AG09309 (cell line): ENCODE results near the gene FXYD7.
"Not testable (repeated sequence)": the region's sequence is repeated elsewhere in the genome, so short reads cannot be mapped to it uniquely, and the experiment has no call there.

Experiments
- DNase-seq: peaks from one replicate; pipeline ENCODE4 v3.0.0-alpha.2; 2010; ENCODE audit warnings: low read depth
- H3K4me3 ChIP-seq: 2 replicates; pipeline ENCODE4 v1.5.1; 2011; ENCODE audit warnings: mild to moderate bottlenecking, low read depth, low read length, moderate library complexity; ENCODE audit not compliant: control insufficient read depth
- TF ChIP-seq, protein P1 (sequence below): IDR thresholded peaks from 2 replicates; pipeline ENCODE4 v1.5.1; 2011; ENCODE audit warnings: mild to moderate bottlenecking, low read depth, low read length, inconsistent platforms; ENCODE audit not compliant: insufficient read depth, control insufficient read depth; ENCODE audit errors: missing control alignments

FXYD7 gene

DNA sequence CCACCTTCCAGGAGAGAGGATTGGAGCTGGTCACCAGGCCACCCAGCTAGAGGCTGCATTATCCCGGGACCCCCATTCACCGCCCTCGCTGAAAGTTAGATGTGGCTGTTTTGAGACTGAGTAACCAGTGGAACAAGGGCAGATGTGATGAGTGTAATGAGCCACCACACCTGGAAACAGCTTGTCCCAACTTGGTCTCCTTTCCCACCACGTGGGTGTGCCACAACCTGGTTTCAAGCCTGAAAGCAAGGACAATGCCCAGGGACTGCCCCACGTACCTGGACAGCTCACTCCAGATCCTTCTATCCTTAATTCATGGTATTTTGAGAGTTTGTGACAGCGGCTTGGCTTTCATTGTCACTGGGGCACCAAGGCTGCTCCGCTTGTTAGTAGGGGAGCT, 15.2 kb upstream of the FXYD7 start:
- no peak overlapping the region for H3K4me3 ChIP-seq
- no peak for DNase-seq
- TF ChIP-seq, protein P1, sequence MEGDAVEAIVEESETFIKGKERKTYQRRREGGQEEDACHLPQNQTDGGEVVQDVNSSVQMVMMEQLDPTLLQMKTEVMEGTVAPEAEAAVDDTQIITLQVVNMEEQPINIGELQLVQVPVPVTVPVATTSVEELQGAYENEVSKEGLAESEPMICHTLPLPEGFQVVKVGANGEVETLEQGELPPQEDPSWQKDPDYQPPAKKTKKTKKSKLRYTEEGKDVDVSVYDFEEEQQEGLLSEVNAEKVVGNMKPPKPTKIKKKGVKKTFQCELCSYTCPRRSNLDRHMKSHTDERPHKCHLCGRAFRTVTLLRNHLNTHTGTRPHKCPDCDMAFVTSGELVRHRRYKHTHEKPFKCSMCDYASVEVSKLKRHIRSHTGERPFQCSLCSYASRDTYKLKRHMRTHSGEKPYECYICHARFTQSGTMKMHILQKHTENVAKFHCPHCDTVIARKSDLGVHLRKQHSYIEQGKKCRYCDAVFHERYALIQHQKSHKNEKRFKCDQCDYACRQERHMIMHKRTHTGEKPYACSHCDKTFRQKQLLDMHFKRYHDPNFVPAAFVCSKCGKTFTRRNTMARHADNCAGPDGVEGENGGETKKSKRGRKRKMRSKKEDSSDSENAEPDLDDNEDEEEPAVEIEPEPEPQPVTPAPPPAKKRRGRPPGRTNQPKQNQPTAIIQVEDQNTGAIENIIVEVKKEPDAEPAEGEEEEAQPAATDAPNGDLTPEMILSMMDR = no peak

DNA sequence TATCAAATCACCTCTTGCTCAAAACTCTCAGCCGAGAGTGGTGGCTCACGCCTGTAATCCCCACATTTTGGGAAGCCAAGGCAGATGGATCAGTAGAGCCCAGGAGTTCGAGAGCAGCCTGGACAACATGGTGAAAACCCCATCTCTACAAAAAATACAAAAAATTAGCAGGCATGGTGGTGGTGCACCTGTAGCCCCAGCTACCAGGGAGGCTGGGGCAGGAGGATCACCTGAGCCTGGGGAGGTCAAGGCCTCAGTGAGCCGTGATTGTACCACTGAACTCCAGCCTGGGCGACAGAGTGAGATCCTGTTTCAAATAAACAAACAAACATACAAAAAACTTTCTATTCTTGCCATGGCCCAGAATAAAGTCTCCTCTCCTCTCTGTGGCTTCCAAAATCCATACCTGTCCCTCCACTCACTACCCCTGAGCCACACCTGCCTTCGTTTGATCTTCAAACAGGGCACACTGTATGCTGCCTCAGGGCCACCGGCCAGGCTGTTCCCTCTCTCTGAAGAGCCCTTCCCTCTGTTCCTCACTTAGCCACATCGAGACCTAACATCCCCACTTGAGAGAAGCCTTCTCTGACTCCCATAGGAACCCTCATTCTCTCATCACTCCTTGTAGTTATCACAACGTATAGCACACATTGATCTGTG, 14.5 kb upstream of the FXYD7 start:
- TF ChIP-seq, protein P1 = no peak
- H3K4me3 ChIP-seq = no peak overlapping the region
- DNase-seq = no peak

GRCh38 chr19:35129724-35130274, 13.3 kb upstream of the FXYD7 start:
- not testable (repeated sequence) for H3K4me3 ChIP-seq, DNase-seq

GRCh38 chr19:35130761-35131720, 12.0 kb upstream of the FXYD7 start:
- H3K4me3 ChIP-seq = no peak overlapping the region
- no peak for DNase-seq
- TF ChIP-seq, protein P1 = no peak

DNA sequence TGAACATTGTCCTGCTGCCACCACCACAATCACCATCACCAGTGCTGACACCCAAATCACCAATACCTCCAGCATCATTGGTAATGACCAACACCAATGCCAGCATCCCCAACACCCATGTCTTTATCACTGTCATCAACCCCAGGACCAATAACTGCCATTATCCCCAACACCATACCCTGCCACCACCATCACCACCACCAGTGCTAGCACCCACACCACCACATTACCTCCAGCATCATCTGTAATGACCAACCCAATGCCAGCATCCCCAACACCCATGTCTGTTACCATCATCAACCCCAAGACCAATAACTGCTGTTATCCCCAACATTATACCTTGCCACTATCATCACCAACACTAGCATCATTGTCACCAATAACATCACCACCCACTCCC, 10.8 kb upstream of the FXYD7 start:
- no peak for DNase-seq
- no peak overlapping the region for H3K4me3 ChIP-seq
- TF ChIP-seq, protein P1 = no peak

DNA sequence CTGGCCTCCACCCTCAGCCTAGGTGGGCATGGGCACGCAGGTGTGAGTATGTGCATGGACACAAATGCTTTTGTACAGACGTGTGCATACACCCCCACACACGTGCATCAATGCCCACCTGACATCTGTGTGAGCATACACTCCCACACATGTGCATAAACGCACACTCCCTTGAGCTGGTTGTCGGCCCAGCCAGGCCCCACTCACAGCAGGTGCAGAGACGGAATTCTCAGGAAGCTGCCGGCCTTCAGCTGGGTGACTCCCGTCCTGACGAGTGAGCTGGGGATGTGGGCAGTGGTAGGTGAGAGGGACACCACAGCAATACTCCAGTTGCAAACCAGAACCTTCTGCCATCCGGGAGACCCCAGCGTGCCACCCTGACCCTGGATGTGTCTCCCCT, 9.2 kb upstream of the FXYD7 start:
- DNase-seq = no peak
- no peak overlapping the region for H3K4me3 ChIP-seq
- TF ChIP-seq, protein P1 = no peak
